Endothelial cell of umbilical vein (primary cell): ENCODE data around the gene HTR6. TPM values are rescaled to one million over a fixed set of nuclear protein-coding genes. Genes with fewer than 3 reads are reported as not detected.

Source experiments
- BruUV-seq: library from RNA; stranded (reverse); fragments of 400-500 nt; replicated peaks from 2 replicates; lab custom pipeline; 2021; lab: Mats Ljungman, UMichigan
- CTCF ChIA-PET: fragments of 300-600, 350-600 bp; sonication (Branson Sonifier 250); formaldehyde crosslinking; loops from one replicate; lab custom pipeline; 2021; ENCODE audit warnings: antibody characterized with exemption, inconsistent platforms; lab: Charles Lee
- POLR2A ChIA-PET: fragments of 300-600, 350-600 bp; sonication (Branson Sonifier 250); formaldehyde crosslinking; loops from one replicate; lab custom pipeline; 2021; ENCODE audit warnings: antibody characterized with exemption, inconsistent platforms; lab: Charles Lee
- DNase-seq: peaks from one replicate; pipeline ENCODE4 v3.0.0-alpha.2; 2011; ENCODE audit warnings: low read depth, low spot score
- FAIRE-seq: peaks from 2 replicates; lab custom pipeline; 2011; peaks lifted over from hg19 to GRCh38; lab: Jason Lieb, UNC
- H2AFZ ChIP-seq: 2 replicates; pipeline ENCODE4 v1.6.0; 2012; ENCODE audit warnings: low read depth, low read length, control low read depth, inconsistent platforms
- H3K27ac ChIP-seq: 2 replicates; pipeline ENCODE4 v1.5.1; 2011; ENCODE audit warnings: low read depth, mild to moderate bottlenecking, control low read depth, low read length, moderate library complexity; ENCODE audit not compliant: insufficient read depth
- H3K27me3 ChIP-seq, 2 experiments: 2 replicates each; pipeline versions ENCODE4 v1.6.0 to v1.6.1; 2011; ENCODE audit warnings: low read length in 2 of 2, mixed read lengths in 1 of 2; ENCODE audit not compliant: control insufficient read depth in 2 of 2, insufficient read depth in 2 of 2
- H3K36me3 ChIP-seq, 2 experiments: 2 replicates in 1 of 2; 3 replicates in 1 of 2; pipeline ENCODE4 v1.5.1; 2011; ENCODE audit warnings: low read length in 2 of 2, mild to moderate bottlenecking in 1 of 2, moderate library complexity in 1 of 2; ENCODE audit not compliant: control insufficient read depth in 2 of 2, insufficient read depth in 2 of 2; ENCODE audit errors: extremely low read depth in 1 of 2
- H3K4me1 ChIP-seq: 3 replicates; pipeline ENCODE4 v1.5.1; 2011; ENCODE audit warnings: mild to moderate bottlenecking, low read length; ENCODE audit not compliant: control insufficient read depth, insufficient read depth; ENCODE audit errors: extremely low read depth
- H3K4me2 ChIP-seq: 2 replicates; pipeline ENCODE4 v1.6.1; 2011; ENCODE audit warnings: low read length, control low read depth, mixed read lengths; ENCODE audit not compliant: insufficient read depth
- H3K4me3 ChIP-seq, 3 experiments: fragments of 200-600 bp in 1 of 3; sonication (generic), shearing (Covaris generic) in 1 of 3; replicated peaks in 1 of 3; 2 replicates each; pipeline ENCODE4 v1.5.1; 2011 to 2016; ENCODE audit warnings: control low read depth in 3 of 3, low read length in 3 of 3, mild to moderate bottlenecking in 2 of 3, inconsistent platforms in 1 of 3, low read depth in 1 of 3, moderate library complexity in 1 of 3; ENCODE audit not compliant: insufficient read depth in 1 of 3
- H3K79me2 ChIP-seq: 2 replicates; pipeline ENCODE4 v1.6.0; 2012; ENCODE audit warnings: low read length, inconsistent platforms; ENCODE audit not compliant: control insufficient read depth, insufficient read depth
- H3K9ac ChIP-seq: replicated peaks from 2 replicates; pipeline ENCODE3; 2011; ENCODE audit warnings: low read length, control low read depth; ENCODE audit not compliant: insufficient read depth; ENCODE audit errors: extremely low read depth
- H3K9me1 ChIP-seq: replicated peaks from 3 replicates; pipeline ENCODE4 v1.6.0; 2011; ENCODE audit warnings: mild to moderate bottlenecking, low read length; ENCODE audit not compliant: control insufficient read depth, insufficient read depth; ENCODE audit errors: extremely low read depth
- H3K9me3 ChIP-seq: replicated peaks from 2 replicates; pipeline ENCODE4 v1.5.1; 2012; ENCODE audit warnings: low read length, inconsistent platforms; ENCODE audit not compliant: control insufficient read depth, insufficient read depth
- H4K20me1 ChIP-seq: replicated peaks from 2 replicates; pipeline ENCODE3; 2011; ENCODE audit warnings: mild to moderate bottlenecking, low read length; ENCODE audit not compliant: control insufficient read depth, insufficient read depth; ENCODE audit errors: extremely low read depth
- CTCF ChIP-seq, 2 donors: IDR thresholded peaks; 1 replicate in 1 of 2; 2 replicates in 1 of 2; pipeline ENCODE4 v1.5.1; 2011; ENCODE audit warnings: low read length in 2 of 2, mild to moderate bottlenecking in 2 of 2, moderate library complexity in 2 of 2, control low read depth in 1 of 2, inconsistent platforms in 1 of 2, low read depth in 1 of 2; ENCODE audit not compliant: insufficient read depth in 1 of 2; ENCODE audit errors: extremely low read depth in 1 of 2
- EZH2 ChIP-seq: IDR thresholded peaks from 2 replicates; pipeline ENCODE4 v1.6.1; 2012; ENCODE audit warnings: borderline replicate concordance, low read depth, mild to moderate bottlenecking, moderate library complexity, low read length, inconsistent platforms; ENCODE audit not compliant: severe bottlenecking
- FOS ChIP-seq: IDR thresholded peaks from 2 replicates; pipeline ENCODE4 v1.6.1; 2011; ENCODE audit warnings: mild to moderate bottlenecking, low read length, moderate library complexity, borderline replicate concordance; ENCODE audit not compliant: insufficient read depth
- GATA2 ChIP-seq: IDR thresholded peaks from 2 replicates; pipeline ENCODE4 v1.7.0; 2011; ENCODE audit warnings: low read depth, mild to moderate bottlenecking, moderate library complexity, mixed read lengths, low read length; ENCODE audit not compliant: insufficient read length, insufficient read depth
- JUN ChIP-seq: IDR thresholded peaks from 2 replicates; pipeline ENCODE4 v1.6.1; 2011; ENCODE audit warnings: borderline replicate concordance, low read depth; ENCODE audit not compliant: insufficient read length, insufficient read depth
- MAX ChIP-seq: IDR thresholded peaks from 2 replicates; pipeline ENCODE4 v1.6.1; 2011; ENCODE audit not compliant: insufficient read depth, insufficient read length
- MYC ChIP-seq: IDR thresholded peaks from one replicate; pipeline ENCODE4 v1.6.1; 2011; ENCODE audit warnings: mild to moderate bottlenecking, low read depth, low read length
- POLR2A ChIP-seq: IDR thresholded peaks from 2 replicates; pipeline ENCODE4 v1.6.1; 2012; ENCODE audit warnings: low read depth, mild to moderate bottlenecking, control low read depth, low read length
- POLR2AphosphoS5 ChIP-seq: IDR thresholded peaks from 2 replicates; pipeline ENCODE4 v1.6.1; 2012; ENCODE audit warnings: low read depth, mild to moderate bottlenecking, control low read depth, low read length, moderate library complexity; ENCODE audit not compliant: insufficient read depth
- dilution Hi-C: fragments of 300-500 bp; cut with MboI; formaldehyde crosslinking; loops from one replicate; pipeline ENCODE4 v1.15.0; 2019; ENCODE audit warnings: low sequenced_read_pairs; ENCODE audit not compliant: extremely low pct_ligation_motif_present
- intact Hi-C: fragments of 100-400 bp; cut with micrococcal nuclease; formaldehyde crosslinking; loops from one replicate; pipeline ENCODE4 v1.10.0; 2022
- polyA plus RNA-seq, 4 experiments: library from polyadenylated mRNA; depleted of rRNA in 3 of 4; stranded (reverse) in 3 of 4; unstranded in 1 of 4; fragments of >200 nt; gene quantifications; 2 replicates each; pipeline versions ENCODE4 v1.2.1 to v1.2.3, GENCODE V29; 2011 to 2012; ENCODE audit warnings: missing spikeins in 1 of 4
- total RNA-seq: library from RNA; stranded (reverse); gene quantifications from 2 replicates; pipeline ENCODE4 v1.2.3, GENCODE V29; 2021

HTR6 gene
- total and polyA plus RNA-seq, 2 donors (not counting 3 experiments of a cell fraction or from before 2014, with no cell fraction given) = not detected

GRCh38 chr1:19690342-19690741 lies 25.7 kb downstream of the HTR6 start:
- Histone ChIP-seq H3K4me1 (no peaks in the 10 kb centered on the region), H3K27me3 (no peaks in the 10 kb centered on the region), H3K9me1 (no peaks in the 10 kb centered on the region), H3K9me3 (no peaks in the 10 kb centered on the region), H3K4me2 (no peak overlapping the region), H3K27ac (no peak overlapping the region), H3K36me3 (no peaks in the 10 kb centered on the region), H4K20me1 (no peaks in the 10 kb centered on the region), H3K4me3 (no peak overlapping the region), H3K79me2 (no peaks in the 10 kb centered on the region), H2AFZ (no peak overlapping the region), H3K9ac (no peak overlapping the region)
- DNase-seq (no peak), FAIRE-seq (no peak)
- ChIA-PET POLR2A (no interaction called here), CTCF (interaction anchor here (1.5 to 10.5 kb wide), 2 partner anchors 8 to 15 kb away, joined by 3 to 53 read pairs; no protein-coding TSS in a partner anchor)
- no peak for TF ChIP-seq MAX
- no peak for TF ChIP-seq GATA2
- no peak for TF ChIP-seq MYC
- no peak for TF ChIP-seq JUN
- TF ChIP-seq FOS = no peak
- no peak for TF ChIP-seq EZH2
- TF ChIP-seq POLR2AphosphoS5 = no peak
- TF ChIP-seq CTCF (IDR thresholded peaks at IDR 0.05; ENCODE audit: extremely low read depth in 1 of 2, insufficient read depth in 1 of 2, low read depth in 1 of 2, low read length in 2 of 2) = no peak
- no peak for TF ChIP-seq POLR2A
- intact Hi-C loops (no loop called here), dilution Hi-C loops (no loop called here)
- no TSS peak for BruUV-seq
